NT2/D1 (cell line): ENCODE data around the gene HMGN1.

ENCODE experiments used
- YY1 ChIP-seq: IDR thresholded peaks from 2 replicates; pipeline ENCODE4 v1.6.1; 2011; ENCODE audit not compliant: insufficient read length, insufficient read depth
- ZNF274 ChIP-seq: IDR thresholded peaks from 2 replicates; pipeline ENCODE4 v1.6.1; 2011; ENCODE audit warnings: mild to moderate bottlenecking, low read depth, low read length

GRCh38 chr21:39311164-39311563, 37.7 kb downstream of the HMGN1 start:
- TF ChIP-seq ZNF274 (no peak), YY1 (no peak)
